ENCODE data around the gene RAB6A.
A peak's percentile ranks its signal among the peaks of the same experiment; 100 is the strongest.

RAB6A gene

GRCh38 chr11:73749118-73749517, 11.8 kb downstream of the RAB6A start:
- TF ChIP-seq CTCF (IDR thresholded peaks at IDR 0.05), result no peak

GRCh38 chr11:73748300-73748699, 12.6 kb downstream of the RAB6A start:
- no peak for TF ChIP-seq CTCF (IDR thresholded peaks at IDR 0.05)

GRCh38 chr11:73747762-73748161, 13.1 kb downstream of the RAB6A start:
- TF ChIP-seq CTCF (IDR thresholded peaks at IDR 0.05), result no peak

- no peak for TF ChIP-seq CTCF (IDR thresholded peaks at IDR 0.05)
Observed at GRCh38 chr11:73746701-73747100, 14.2 kb downstream of the RAB6A start.

- no peak for TF ChIP-seq CTCF (IDR thresholded peaks at IDR 0.05)
Observed at GRCh38 chr11:73743045-73743444, 17.8 kb downstream of the RAB6A start.

- TF ChIP-seq CTCF (IDR thresholded peaks at IDR 0.05), result no peak
Observed at GRCh38 chr11:73734993-73735392, 25.9 kb downstream of the RAB6A start.

- TF ChIP-seq CTCF (IDR thresholded peaks at IDR 0.05), result peak; percentile 35
Observed at GRCh38 chr11:73729594-73730206, 31.2 kb downstream of the RAB6A start.

DNA sequence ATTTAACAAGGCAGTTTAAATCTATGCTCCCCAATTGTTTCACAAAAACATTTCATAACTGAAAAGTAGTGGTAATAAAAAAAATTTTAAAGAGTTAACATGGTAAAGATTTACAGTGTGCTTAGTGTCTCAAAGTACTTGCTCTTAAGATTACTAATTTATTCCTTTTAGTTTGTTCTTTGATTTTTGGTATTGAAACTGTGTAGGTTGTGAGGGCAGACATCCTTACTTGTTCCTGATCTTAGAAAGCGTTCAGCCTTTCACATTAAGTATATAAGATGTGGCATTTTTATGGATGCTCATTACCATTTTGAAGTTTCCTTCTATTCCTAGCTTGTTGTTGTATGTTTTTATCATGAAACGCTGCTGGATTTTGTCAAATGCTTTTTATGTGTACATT, 32.9 kb downstream of the RAB6A start:
- no peak for TF ChIP-seq CTCF (IDR thresholded peaks at IDR 0.05)
